Skeletal muscle tissue (tissue), 4 donors: Measurements from ENCODE around the gene FOXN1. TPM values are rescaled to one million over a fixed set of nuclear protein-coding genes. Genes with fewer than 3 reads are reported as not detected.
"Not testable (repeated sequence)": the region's sequence is repeated elsewhere in the genome, so short reads cannot be mapped to it uniquely, and the experiment has no call there.

Source experiments
- H3K27ac ChIP-seq: one replicate; pipeline ENCODE4 v1.7.0; 2013; ENCODE audit warnings: mild to moderate bottlenecking, low read depth, low read length, inconsistent platforms
- H3K27me3 ChIP-seq, 3 donors: one replicate each; pipeline ENCODE4 v1.7.0; 2013; ENCODE audit warnings: low read length in 3 of 3; ENCODE audit not compliant: control insufficient read depth in 3 of 3, insufficient read depth in 3 of 3
- H3K36me3 ChIP-seq, 3 donors: one replicate each; pipeline ENCODE4 v1.7.0; 2013; ENCODE audit warnings: low read length in 3 of 3; ENCODE audit not compliant: control insufficient read depth in 3 of 3, insufficient read depth in 3 of 3
- H3K4me1 ChIP-seq, 3 donors: one replicate each; pipeline ENCODE4 v1.7.0; 2013; ENCODE audit warnings: low read length in 3 of 3, mild to moderate bottlenecking in 3 of 3; ENCODE audit not compliant: control insufficient read depth in 3 of 3, insufficient read depth in 3 of 3
- H3K4me3 ChIP-seq, 3 donors: one replicate each; pipeline ENCODE4 v1.7.0; 2013; ENCODE audit warnings: low read length in 3 of 3
- H3K9ac ChIP-seq, 3 donors: one replicate each; pipeline ENCODE4 v1.7.0; 2013; ENCODE audit warnings: low read length in 3 of 3, mild to moderate bottlenecking in 3 of 3, moderate library complexity in 2 of 3, low read depth in 1 of 3
- H3K9me3 ChIP-seq, 3 donors: one replicate each; pipeline ENCODE4 v1.7.0; 2013; ENCODE audit warnings: low read length in 3 of 3; ENCODE audit not compliant: control insufficient read depth in 3 of 3
- total RNA-seq: library from RNA; depleted of rRNA; stranded (reverse); fragments of >200 nt; gene quantifications from one replicate; pipeline ENCODE4 v1.2.3, GENCODE V29; 2014
- donor health status: Osteomylitis.

The FOXN1 gene
- total RNA-seq, 1 donor from 2014 or later = not detected

DNA sequence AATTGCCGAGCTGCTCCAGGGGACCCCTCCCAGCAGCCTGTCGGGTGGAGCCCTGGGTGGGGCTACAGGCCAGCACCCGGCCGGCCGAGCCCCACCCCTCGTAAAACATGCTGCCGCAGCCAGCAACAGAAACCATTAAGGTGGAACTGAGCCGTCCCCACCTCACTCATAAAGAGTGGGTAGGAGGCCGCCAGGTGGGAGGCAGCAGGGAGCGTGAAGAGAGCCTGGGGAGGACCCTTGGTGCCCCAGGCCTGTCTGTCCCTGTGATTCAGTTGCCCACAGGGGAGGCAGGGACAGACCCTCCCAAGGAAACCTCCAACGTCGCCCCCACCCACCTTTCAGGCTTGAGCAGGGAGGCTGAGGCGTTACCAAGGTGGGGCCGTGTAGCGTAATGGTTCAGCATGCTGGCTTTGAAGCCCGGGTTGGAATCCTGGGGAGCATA is 8.4 kb downstream of the FOXN1 start:
- no peaks in the 10 kb centered on the region for H3K36me3 ChIP-seq
- H3K27ac ChIP-seq = no peak overlapping the region
- H3K4me3 ChIP-seq = no peak overlapping the region
- H3K4me1 ChIP-seq = no peaks in the 10 kb centered on the region
- no peaks in the 10 kb centered on the region for H3K9me3 ChIP-seq
- H3K27me3 ChIP-seq = peaks cover 41 to 51% (median 41%) of the 10 kb centered on the region in 3 donors
- H3K9ac ChIP-seq = no peak overlapping the region

GRCh38 chr17:28515518-28515917 is 9.4 kb downstream of the FOXN1 start:
- H3K27ac ChIP-seq = no peak overlapping the region
- no peaks in the 10 kb centered on the region for H3K4me1 ChIP-seq
- H3K9me3 ChIP-seq = no peaks in the 10 kb centered on the region
- no peaks in the 10 kb centered on the region for H3K36me3 ChIP-seq
- H3K4me3 ChIP-seq = no peak overlapping the region
- no peak overlapping the region for H3K9ac ChIP-seq
- peaks cover 32 to 42% (median 32%) of the 10 kb centered on the region in 3 donors for H3K27me3 ChIP-seq

GRCh38 chr17:28518132-28518531 is 12.0 kb downstream of the FOXN1 start:
- no peak overlapping the region for H3K9ac ChIP-seq
- H3K27ac ChIP-seq = no peak overlapping the region
- no peaks in the 10 kb centered on the region for H3K9me3 ChIP-seq
- H3K4me3 ChIP-seq = no peak overlapping the region
- H3K4me1 ChIP-seq = no peaks in the 10 kb centered on the region
- H3K27me3 ChIP-seq = peaks cover 9 to 21% (median 11%) of the 10 kb centered on the region in 3 donors
- H3K36me3 ChIP-seq = no peaks in the 10 kb centered on the region

GRCh38 chr17:28518578-28518977 is 12.4 kb downstream of the FOXN1 start:
- Histone ChIP-seq H3K9me3 (no peaks in the 10 kb centered on the region), H3K4me1 (no peaks in the 10 kb centered on the region), H3K4me3 (no peak overlapping the region)

GRCh38 chr17:28519236-28519635 is 13.1 kb downstream of the FOXN1 start:
- Histone ChIP-seq H3K4me3 (no peak overlapping the region), H3K9ac (no peak overlapping the region), H3K36me3 (no peaks in the 10 kb centered on the region), H3K27me3 (peaks cover 0 to 13% (median 2%) of the 10 kb centered on the region in 3 donors), H3K4me1 (no peaks in the 10 kb centered on the region), H3K9me3 (no peaks in the 10 kb centered on the region), H3K27ac (no peak overlapping the region)

More at GRCh38 chr17:28518578-28518977, 12.4 kb downstream of the FOXN1 start:
- Histone ChIP-seq H3K9ac (no peak overlapping the region), H3K27ac (no peak overlapping the region), H3K36me3 (no peaks in the 10 kb centered on the region), H3K27me3 (peaks cover 4 to 20% (median 8%) of the 10 kb centered on the region in 3 donors)

DNA sequence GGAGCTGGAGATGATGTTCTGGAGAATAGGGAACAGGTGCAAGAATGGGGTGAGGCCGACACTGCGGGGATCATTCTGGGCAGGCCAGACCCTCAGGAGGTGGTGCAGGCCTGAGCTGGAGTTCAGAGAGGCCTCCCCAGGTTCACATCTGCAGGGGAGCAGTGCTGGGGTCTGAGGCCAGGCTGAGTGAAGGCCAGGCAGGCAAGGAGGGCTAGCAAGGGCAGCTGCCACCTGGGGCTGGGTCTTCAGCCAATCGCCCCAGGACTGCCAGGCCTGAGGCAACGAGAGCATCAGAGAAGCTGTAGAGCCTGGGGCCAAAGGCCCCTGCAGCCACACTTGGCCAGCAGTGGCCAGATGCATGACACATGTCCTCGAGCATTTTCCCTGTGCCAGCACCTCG is 14.5 kb downstream of the FOXN1 start:
- no peaks in the 10 kb centered on the region for H3K4me1 ChIP-seq
- H3K27me3 ChIP-seq = peaks cover 0 to 4% (median 0%) of the 10 kb centered on the region in 3 donors
- H3K9me3 ChIP-seq = no peaks in the 10 kb centered on the region
- no peaks in the 10 kb centered on the region for H3K36me3 ChIP-seq
- H3K9ac ChIP-seq = no peak overlapping the region
- H3K4me3 ChIP-seq = no peak overlapping the region
- H3K27ac ChIP-seq = no peak overlapping the region

DNA sequence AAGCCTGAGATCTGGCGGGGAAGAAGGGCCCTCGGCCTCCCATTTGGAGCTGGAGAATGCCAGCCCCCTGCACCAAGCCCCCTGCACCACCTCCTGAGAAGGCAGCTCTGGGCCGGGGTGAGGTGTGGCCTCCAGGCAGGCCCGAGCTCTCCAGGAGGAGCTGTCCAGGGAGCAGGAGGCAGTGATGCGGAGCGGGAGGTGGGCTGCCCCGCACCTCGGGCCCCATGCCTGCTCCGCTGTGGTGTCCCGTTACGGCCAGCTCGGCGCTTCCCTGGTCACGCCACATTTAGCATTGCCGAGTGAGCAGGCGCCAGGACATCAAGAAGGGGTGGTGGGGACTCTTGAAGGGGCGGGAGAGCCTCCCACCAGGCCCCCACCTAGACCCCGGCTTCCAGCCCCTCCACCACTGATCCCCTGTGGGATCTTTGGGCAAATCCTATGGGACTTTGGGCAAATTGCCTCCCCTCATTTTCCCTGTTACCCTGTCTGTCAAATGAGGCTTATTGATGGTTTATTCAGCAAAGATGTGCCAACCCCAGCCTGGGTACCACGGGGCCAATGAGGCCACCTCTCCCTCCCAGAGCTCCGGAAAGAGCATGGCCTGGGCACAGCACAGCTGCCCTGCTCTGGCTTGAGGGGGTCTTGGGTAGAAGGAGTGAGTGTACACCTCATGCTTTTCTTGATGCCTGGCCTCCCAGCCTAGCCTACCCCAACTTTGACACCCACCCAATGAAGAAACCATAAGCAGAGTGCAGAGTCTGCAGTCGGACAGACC is 15.3 kb downstream of the FOXN1 start:
- no peak overlapping the region for H3K9ac ChIP-seq
- no peaks in the 10 kb centered on the region for H3K4me1 ChIP-seq
- no peaks in the 10 kb centered on the region for H3K9me3 ChIP-seq
- no peak overlapping the region for H3K4me3 ChIP-seq
- peaks cover 0 to 4% (median 0%) of the 10 kb centered on the region in 3 donors for H3K27me3 ChIP-seq
- H3K36me3 ChIP-seq = no peaks in the 10 kb centered on the region
- no peak overlapping the region for H3K27ac ChIP-seq

DNA sequence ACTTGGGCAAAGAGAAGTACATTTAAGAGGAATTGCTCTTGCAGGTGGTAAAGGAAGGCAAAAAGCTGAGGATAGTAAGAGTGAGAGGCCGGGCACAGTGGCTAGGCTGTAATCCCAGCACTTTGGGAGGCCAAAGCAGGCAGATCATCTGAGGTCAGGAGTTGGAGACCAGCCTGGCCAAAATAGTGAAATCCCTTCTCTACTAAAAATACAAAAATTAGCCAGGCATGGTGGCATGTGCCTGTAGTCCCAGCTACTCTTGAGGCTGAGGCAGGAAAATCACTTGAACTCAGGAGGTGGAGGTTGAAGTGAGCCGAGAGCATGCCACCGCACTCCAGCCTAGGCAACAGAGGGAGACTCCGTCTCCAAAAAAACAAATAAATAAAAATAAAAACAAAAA is 16.1 kb downstream of the FOXN1 start:
- not testable (repeated sequence) for H3K27ac ChIP-seq, H3K27me3 ChIP-seq, H3K36me3 ChIP-seq, H3K4me1 ChIP-seq, H3K4me3 ChIP-seq, H3K9me3 ChIP-seq, H3K9ac ChIP-seq

- H3K4me1 ChIP-seq = no peaks in the 10 kb centered on the region
- no peak overlapping the region for H3K9ac ChIP-seq
- H3K9me3 ChIP-seq = no peaks in the 10 kb centered on the region
- no peak overlapping the region for H3K4me3 ChIP-seq
- peaks cover 0 to 4% (median 0%) of the 10 kb centered on the region in 3 donors for H3K27me3 ChIP-seq
- no peak overlapping the region for H3K27ac ChIP-seq
- H3K36me3 ChIP-seq = no peaks in the 10 kb centered on the region
Measured at GRCh38 chr17:28523186-28523585, 17.0 kb downstream of the FOXN1 start.

- Histone ChIP-seq H3K4me3 (no peak overlapping the region), H3K27ac (no peak overlapping the region), H3K9ac (no peak overlapping the region), H3K4me1 (no peaks in the 10 kb centered on the region), H3K36me3 (no peaks in the 10 kb centered on the region), H3K27me3 (no peaks in the 10 kb centered on the region), H3K9me3 (no peaks in the 10 kb centered on the region)
Measured at GRCh38 chr17:28523876-28524275, 17.7 kb downstream of the FOXN1 start.
